GM23338 (cell line): ENCODE data around the gene PCIF1. TPM values are rescaled to one million over a fixed set of nuclear protein-coding genes. Genes with fewer than 3 reads are reported as not detected.

Experiments
- ATAC-seq: fragments of 200-7000 bp; cut with Tn5 transposase; 3 replicates; pipeline ENCODE4 v1.9.1; 2020
- DNase-seq: peaks from one replicate; pipeline ENCODE4 v3.0.0-alpha.2; 2015; ENCODE audit warnings: low spot score
- H2AFZ ChIP-seq: fragments of 200-600 bp; sonication (generic); 2 replicates; pipeline ENCODE4 v1.8.0; 2016; ENCODE audit warnings: antibody characterized with exemption, mild to moderate bottlenecking, moderate library complexity
- H3F3A ChIP-seq: fragments of 200-600 bp; sonication (generic); replicated peaks from 2 replicates; pipeline ENCODE4 v1.8.0; 2017; ENCODE audit warnings: antibody characterized with exemption, mixed run types, low read depth
- H3K27ac ChIP-seq: fragments of 200-600 bp; sonication (generic); 2 replicates; pipeline ENCODE4 v1.6.1; 2016; ENCODE audit warnings: low read depth
- H3K27me3 ChIP-seq: fragments of 200-600 bp; sonication (generic); 2 replicates; pipeline ENCODE4 v1.8.0; 2016; ENCODE audit warnings: mild to moderate bottlenecking, mixed run types, moderate library complexity; ENCODE audit not compliant: insufficient read depth
- H3K36me3 ChIP-seq: fragments of 200-600 bp; sonication (generic); 2 replicates; pipeline ENCODE4 v1.8.0; 2016; ENCODE audit warnings: mild to moderate bottlenecking; ENCODE audit not compliant: insufficient read depth
- H3K4me1 ChIP-seq: fragments of 200-600 bp; sonication (generic); 2 replicates; pipeline ENCODE4 v1.8.0; 2016; ENCODE audit warnings: mild to moderate bottlenecking, moderate library complexity; ENCODE audit not compliant: insufficient read depth
- H3K4me2 ChIP-seq: fragments of 200-600 bp; sonication (generic); 2 replicates; pipeline ENCODE4 v1.7.1; 2017; ENCODE audit warnings: mixed run types
- H3K4me3 ChIP-seq: fragments of 200-600 bp; sonication (generic); 2 replicates; pipeline ENCODE4 v1.6.1; 2016; ENCODE audit warnings: mixed run types
- H3K79me2 ChIP-seq: fragments of 200-600 bp; sonication (generic); replicated peaks from 2 replicates; pipeline ENCODE4 v1.8.0; 2017; ENCODE audit warnings: mild to moderate bottlenecking; ENCODE audit not compliant: insufficient read depth
- H3K9me2 ChIP-seq: fragments of 200-600 bp; sonication (generic); 2 replicates; pipeline ENCODE4 v1.8.0; 2017; ENCODE audit not compliant: insufficient read depth
- H4K20me1 ChIP-seq: fragments of 200-600 bp; sonication (generic); replicated peaks from 2 replicates; pipeline ENCODE4 v1.8.0; 2017; ENCODE audit warnings: mild to moderate bottlenecking; ENCODE audit not compliant: insufficient read depth
- H3K27ac Mint-ChIP-seq: 2 replicates; pipeline ENCODE4 v1.8.0; 2020; ENCODE audit warnings: inconsistent platforms, mild to moderate bottlenecking, moderate library complexity, mixed read lengths
- H3K27me3 Mint-ChIP-seq: 3 replicates; pipeline ENCODE4 v1.8.0; 2022; ENCODE audit warnings: low read depth, mild to moderate bottlenecking, moderate library complexity, mixed read lengths, inconsistent platforms; ENCODE audit not compliant: insufficient read depth, poor library complexity
- H3K36me3 Mint-ChIP-seq: 3 replicates; pipeline ENCODE4 v1.8.0; 2021; ENCODE audit warnings: low read depth, mild to moderate bottlenecking, inconsistent platforms, moderate library complexity, mixed read lengths
- H3K4me1 Mint-ChIP-seq: 3 replicates; pipeline ENCODE4 v1.8.0; 2020; ENCODE audit warnings: mild to moderate bottlenecking, inconsistent platforms, mixed read lengths
- H3K4me3 Mint-ChIP-seq: 3 replicates; pipeline ENCODE4 v1.8.0; 2021; ENCODE audit warnings: moderate library complexity, mild to moderate bottlenecking, inconsistent platforms, mixed read lengths
- H3K9me3 Mint-ChIP-seq: 3 replicates; pipeline ENCODE4 v1.8.0; 2020; ENCODE audit warnings: moderate library complexity, mild to moderate bottlenecking, inconsistent platforms, mixed read lengths
- CREB1 ChIP-seq: fragments of 250-450 bp; sonication (Bioruptor Pico); IDR thresholded peaks from 2 replicates; pipeline ENCODE4 v1.5.0; 2020; ENCODE audit warnings: low read depth, mild to moderate bottlenecking, moderate library complexity
- CTCF ChIP-seq, 2 experiments: fragments of 200-600 bp in 1 of 2; sonication (generic) in 1 of 2; conservative IDR thresholded peaks; 2 replicates each; pipeline versions ENCODE4 v1.5.1 to v1.6.1; 2016 to 2017; ENCODE audit warnings: antibody characterized with exemption in 2 of 2, low read depth in 2 of 2, mild to moderate bottlenecking in 2 of 2, moderate library complexity in 1 of 2
- ETS1 ChIP-seq: IDR thresholded peaks from 2 replicates; pipeline ENCODE4 v1.6.1; 2016; ENCODE audit warnings: antibody characterized with exemption
- EZH2 ChIP-seq: fragments of 200-600 bp; sonication (generic); IDR thresholded peaks from one replicate; pipeline ENCODE4 v1.8.0; 2017; ENCODE audit warnings: antibody characterized with exemption, mild to moderate bottlenecking, low read depth; ENCODE audit not compliant: unreplicated experiment
- EZH2phosphoT487 ChIP-seq: fragments of 200-600 bp; sonication (generic); IDR thresholded peaks from one replicate; pipeline ENCODE4 v1.8.1; 2018; ENCODE audit warnings: antibody characterized with exemption; ENCODE audit not compliant: unreplicated experiment
- JUNB ChIP-seq: IDR thresholded peaks from one replicate; pipeline ENCODE4 v1.6.1; 2016; ENCODE audit warnings: antibody characterized with exemption; ENCODE audit not compliant: unreplicated experiment
- NANOG ChIP-seq: IDR thresholded peaks from 2 replicates; pipeline ENCODE4 v1.6.1; 2016; ENCODE audit warnings: antibody characterized with exemption, borderline replicate concordance
- POLR2AphosphoS5 ChIP-seq: IDR thresholded peaks from 2 replicates; pipeline ENCODE4 v1.6.1; 2016; ENCODE audit warnings: antibody characterized with exemption, low read depth
- REST ChIP-seq: IDR thresholded peaks from one replicate; pipeline ENCODE4 v1.6.1; 2018; ENCODE audit warnings: antibody characterized with exemption; ENCODE audit not compliant: unreplicated experiment
- STAT1 ChIP-seq: IDR thresholded peaks from one replicate; pipeline ENCODE4 v1.6.1; 2016; ENCODE audit warnings: antibody characterized with exemption; ENCODE audit not compliant: unreplicated experiment
- ZNF114 ChIP-seq: fragments of 250-450 bp; sonication (Bioruptor Pico); IDR thresholded peaks from 2 replicates; pipeline ENCODE4 v1.5.0; 2020; ENCODE audit warnings: mild to moderate bottlenecking, moderate library complexity
- ZNF331 ChIP-seq: fragments of 250-450 bp; sonication (Bioruptor Pico); IDR thresholded peaks from 2 replicates; pipeline ENCODE4 v1.5.0; 2020; ENCODE audit warnings: low read depth, mild to moderate bottlenecking, moderate library complexity
- ZNF462 ChIP-seq: fragments of 250-450 bp; sonication (Bioruptor Pico); IDR thresholded peaks from 2 replicates; pipeline ENCODE4 v1.5.0; 2020; ENCODE audit warnings: mild to moderate bottlenecking, moderate library complexity
- polyA plus RNA-seq: library from polyadenylated mRNA; unstranded; fragments of >200 nt; fragmentation: Nextera tagmentation; extraction: Ambion mirVana; gene quantifications from 2 replicates; pipeline ENCODE4 v1.2.1, GENCODE V29; 2016
- total RNA-seq: library from RNA; depleted of rRNA; stranded (reverse); fragments of >200 nt; shearing (Covaris generic); gene quantifications from 2 replicates; pipeline ENCODE4 v1.2.3, GENCODE V29; 2014

PCIF1 gene
- total and polyA plus RNA-seq, 2 experiments from 2014 or later = 26.1 to 28.3 TPM

- Histone ChIP-seq H3K27ac (no peak overlapping the region), H3K36me3 (peaks cover 9% of the 10 kb centered on the region; the same call in 1 of the 2 replicates), H3K79me2 (no peaks in the 10 kb centered on the region), H3K4me2 (no peak overlapping the region), H3F3A (0 out of 2 replicates have a peak, but pooled peaks cover 7% of the 10 kb centered on the region), H3K4me1 (no peaks in the 10 kb centered on the region), H4K20me1 (peaks cover 1% of the 10 kb centered on the region; the same call in 1 of the 2 replicates), H2AFZ (no peak overlapping the region), H3K4me3 (no peak overlapping the region), H3K9me2 (no peaks in the 10 kb centered on the region), H3K27me3 (no peaks in the 10 kb centered on the region)
- Mint-ChIP-seq H3K36me3 (peaks cover 61% of the 10 kb centered on the region), H3K9me3 (no peaks in the 10 kb centered on the region; the same call in 2 of the 3 replicates), H3K27ac (no peak overlapping the region), H3K4me3 (no peak overlapping the region), H3K4me1 (no peaks in the 10 kb centered on the region; the same call in 2 of the 3 replicates), H3K27me3 (peaks cover 17% of the 10 kb centered on the region)
- ATAC-seq = no peak
- no peak for DNase-seq
- TF ChIP-seq CREB1 = no peak
- TF ChIP-seq ETS1 = no peak
- no peak for TF ChIP-seq CTCF (conservative IDR thresholded peaks at IDR 0.05; ENCODE audit: low read depth in 2 of 2)
- no peak for TF ChIP-seq ZNF462
- TF ChIP-seq ZNF114 (CRISPR knock-in tag) = no peak
- no peak for TF ChIP-seq EZH2
- TF ChIP-seq STAT1 = no peak
- TF ChIP-seq NANOG = no peak
- no peak for TF ChIP-seq JUNB
- TF ChIP-seq ZNF331 = no peak
- TF ChIP-seq POLR2AphosphoS5 = no peak
- TF ChIP-seq EZH2phosphoT487 = no peak
- TF ChIP-seq REST = no peak
Observed at GRCh38 chr20:45898285-45898684, 36.2 kb upstream of the PCIF1 start.
